GM23338 (cell line): ENCODE results near the gene ARL5C.

Experiments
- CREB1 ChIP-seq: fragments of 250-450 bp; sonication (Bioruptor Pico); IDR thresholded peaks from 2 replicates; pipeline ENCODE4 v1.5.0; 2020; ENCODE audit warnings: low read depth, mild to moderate bottlenecking, moderate library complexity
- CTCF ChIP-seq, 2 experiments: fragments of 200-600 bp in 1 of 2; sonication (generic) in 1 of 2; conservative IDR thresholded peaks; 2 replicates each; pipeline versions ENCODE4 v1.5.1 to v1.6.1; 2016 to 2017; ENCODE audit warnings: antibody characterized with exemption in 2 of 2, low read depth in 2 of 2, mild to moderate bottlenecking in 2 of 2, moderate library complexity in 1 of 2
- EZH2phosphoT487 ChIP-seq: fragments of 200-600 bp; sonication (generic); IDR thresholded peaks from one replicate; pipeline ENCODE4 v1.8.1; 2018; ENCODE audit warnings: antibody characterized with exemption; ENCODE audit not compliant: unreplicated experiment

- TF ChIP-seq CTCF (conservative IDR thresholded peaks at IDR 0.05; ENCODE audit: low read depth in 2 of 2) (no peak), EZH2phosphoT487 (no peak), CREB1 (CRISPR knock-in tag) (no peak)
These were observed at the start of gene ARL5C for GRCh38 chr17:39165841-39166349.
